Spleen (tissue), 11 donors: ENCODE measurements around the gene RAB30. TPM values are rescaled to one million over a fixed set of nuclear protein-coding genes. Genes with fewer than 3 reads are reported as not detected.

Experiments
- DNase-seq: peaks from one replicate; pipeline ENCODE4 v3.0.0-alpha.2; 2020
- H3K27ac ChIP-seq, 8 donors: fragments of 200-600 bp; sonication (generic) in 7 of 8; 1 replicate in 4 of 8; 2 replicates in 4 of 8; pipeline versions ENCODE4 v1.5.0 to v1.8.0; 2016 to 2021; ENCODE audit warnings: inconsistent platforms in 4 of 8, mild to moderate bottlenecking in 4 of 8, moderate library complexity in 1 of 8
- H3K27me3 ChIP-seq, 7 donors: fragments of 200-600 bp; sonication (generic) in 6 of 7; replicated peaks in 1 of 7; 1 replicate in 4 of 7; 2 replicates in 3 of 7; pipeline versions ENCODE4 v1.5.0 to v1.8.0; 2016 to 2021; ENCODE audit warnings: inconsistent platforms in 3 of 7, mild to moderate bottlenecking in 1 of 7
- H3K36me3 ChIP-seq, 6 donors: fragments of 200-600 bp; sonication (generic) in 5 of 6; 1 replicate in 4 of 6; 2 replicates in 2 of 6; pipeline versions ENCODE4 v1.5.0 to v1.8.0; 2016 to 2021; ENCODE audit warnings: inconsistent platforms in 2 of 6
- H3K4me1 ChIP-seq, 6 donors: fragments of 200-600 bp; sonication (generic) in 5 of 6; 1 replicate in 3 of 6; 2 replicates in 3 of 6; pipeline versions ENCODE4 v1.5.0 to v1.8.0; 2016 to 2021; ENCODE audit warnings: inconsistent platforms in 3 of 6
- H3K4me3 ChIP-seq, 8 donors: fragments of 200-600 bp; sonication (generic) in 7 of 8; 1 replicate in 4 of 8; 2 replicates in 4 of 8; pipeline versions ENCODE4 v1.5.0 to v1.8.0; 2016 to 2021; ENCODE audit warnings: inconsistent platforms in 4 of 8, mild to moderate bottlenecking in 4 of 8, moderate library complexity in 2 of 8
- H3K9me3 ChIP-seq, 8 donors: fragments of 200-600 bp; sonication (generic) in 7 of 8; 1 replicate in 4 of 8; 2 replicates in 4 of 8; pipeline versions ENCODE4 v1.5.0 to v1.8.0; 2016 to 2021; ENCODE audit warnings: inconsistent platforms in 4 of 8
- POLR2A ChIP-seq, 3 donors: fragments of 450-650 bp; IDR thresholded peaks; one replicate each; pipeline ENCODE4 v1.5.1; 2017; ENCODE audit warnings: antibody characterized with exemption in 3 of 3, mild to moderate bottlenecking in 1 of 3
- POLR2AphosphoS5 ChIP-seq, 3 donors: sonication (generic); formaldehyde crosslinking; IDR thresholded peaks; one replicate each; pipeline ENCODE4 v1.5.1; 2017; ENCODE audit warnings: antibody characterized with exemption in 3 of 3
- WGBS, 5 donors: extraction: QIAGEN DNeasy Blood & Tissue Kit in 3 of 5; methylation state at CpG; one replicate each; pipeline versions ENCODE4 v1.1.5 to v1.1.7; 2013 to 2018; 5-methylcytosine and 5-hydroxymethylcytosine counted together
- intact Hi-C: fragments of 100-400 bp; cut with DNase I; formaldehyde crosslinking; loops from one replicate; pipeline ENCODE4 v1.15.0; 2023; ENCODE audit warnings: low total_unique reads
- polyA plus RNA-seq, 3 donors: library from polyadenylated mRNA; stranded (reverse); fragments of 200-250 nt; gene quantifications; one replicate each; pipeline ENCODE4 v1.2.1, GENCODE V29; 2013
- total RNA-seq, 7 donors: library from RNA; depleted of rRNA in 3 of 7; stranded (reverse); fragments of >200 nt in 3 of 7; fragmentation: NEBNext Ultra II Directional in 4 of 7; extraction: Animal tissue kit (Norgen Biotek cat#: 25700) in 4 of 7; gene quantifications; one replicate each; pipeline versions ENCODE4 v1.1.0 to v1.2.1, GENCODE V29; 2016 to 2021
- TF ChIP-seq, protein P1 (sequence below), 11 experiments: fragments of 200-600 bp in 7 of 11; fragments of 450-650 bp in 4 of 11; sonication (generic) in 4 of 11; IDR thresholded peaks in 8 of 11; conservative IDR thresholded peaks in 3 of 11; 1 replicate in 7 of 11; 2 replicates in 4 of 11; pipeline versions ENCODE4 v1.4.0 to v1.8.0; 2016 to 2021; ENCODE audit warnings: antibody characterized with exemption in 11 of 11, inconsistent platforms in 4 of 11, mild to moderate bottlenecking in 1 of 11
- donor health status: healthy with polysubstance abuse.
- donor health status: DM: no; HTN: no; CAD: no; lungs with moderate emphysema.
- donor health status: DM: no; HTN: no; CAD: no.
- donor health status: Bipolar disorder and iron deficiency.
- donor health status: healthy.
- donor health status: DM: no; HTN: no; CAD: no.
- donor health status: DM: yes; HTN: yes; CAD: no.

Gene RAB30
- total and polyA plus RNA-seq, 10 donors = 3.8 to 42.8 (median 29.8) TPM

DNA sequence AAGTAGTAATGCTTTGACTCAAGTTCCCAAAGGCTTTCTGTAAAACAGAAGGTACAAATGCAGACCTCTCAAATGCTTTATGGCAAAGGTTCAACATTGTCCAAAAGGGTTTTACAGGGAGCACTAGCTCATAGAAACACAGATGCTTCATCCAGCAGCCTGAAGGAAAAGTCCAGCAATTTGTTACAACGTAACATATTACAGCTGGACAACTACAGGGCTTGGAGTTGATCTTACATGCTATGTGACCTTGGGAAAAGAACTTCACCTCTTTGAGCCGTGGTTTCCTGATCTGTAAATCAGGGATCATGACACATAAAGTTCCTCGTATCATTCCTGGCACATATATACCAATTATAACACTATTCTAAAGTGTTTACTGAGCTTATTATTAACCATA is 85.3 kb downstream of the RAB30 start:
- DNase-seq = no peak
- intact Hi-C loops = no loop called here
- peaks cover 0 to 64% (median 12%) of the 10 kb centered on the region in 6 donors for H3K36me3 ChIP-seq
- no peak overlapping the region for H3K27ac ChIP-seq
- H3K4me1 ChIP-seq = peaks cover 0 to 5% (median 0%) of the 10 kb centered on the region in 6 donors
- H3K9me3 ChIP-seq = no peaks in the 10 kb centered on the region
- WGBS, 5 donors = 59 to 70% (median 65%) methylated on average over 3 of the region's 3 CpGs
- TF ChIP-seq POLR2AphosphoS5 (IDR thresholded peaks at IDR 0.05) = no peak
- TF ChIP-seq, protein P1, sequence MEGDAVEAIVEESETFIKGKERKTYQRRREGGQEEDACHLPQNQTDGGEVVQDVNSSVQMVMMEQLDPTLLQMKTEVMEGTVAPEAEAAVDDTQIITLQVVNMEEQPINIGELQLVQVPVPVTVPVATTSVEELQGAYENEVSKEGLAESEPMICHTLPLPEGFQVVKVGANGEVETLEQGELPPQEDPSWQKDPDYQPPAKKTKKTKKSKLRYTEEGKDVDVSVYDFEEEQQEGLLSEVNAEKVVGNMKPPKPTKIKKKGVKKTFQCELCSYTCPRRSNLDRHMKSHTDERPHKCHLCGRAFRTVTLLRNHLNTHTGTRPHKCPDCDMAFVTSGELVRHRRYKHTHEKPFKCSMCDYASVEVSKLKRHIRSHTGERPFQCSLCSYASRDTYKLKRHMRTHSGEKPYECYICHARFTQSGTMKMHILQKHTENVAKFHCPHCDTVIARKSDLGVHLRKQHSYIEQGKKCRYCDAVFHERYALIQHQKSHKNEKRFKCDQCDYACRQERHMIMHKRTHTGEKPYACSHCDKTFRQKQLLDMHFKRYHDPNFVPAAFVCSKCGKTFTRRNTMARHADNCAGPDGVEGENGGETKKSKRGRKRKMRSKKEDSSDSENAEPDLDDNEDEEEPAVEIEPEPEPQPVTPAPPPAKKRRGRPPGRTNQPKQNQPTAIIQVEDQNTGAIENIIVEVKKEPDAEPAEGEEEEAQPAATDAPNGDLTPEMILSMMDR (IDR thresholded peaks at IDR 0.05 in 8 of 11, conservative IDR thresholded peaks at IDR 0.05 in 3 of 11) = no peak
- TF ChIP-seq POLR2A (IDR thresholded peaks at IDR 0.05) = no peak
- no peak overlapping the region for H3K4me3 ChIP-seq
- H3K27me3 ChIP-seq = no peaks in the 10 kb centered on the region

DNA sequence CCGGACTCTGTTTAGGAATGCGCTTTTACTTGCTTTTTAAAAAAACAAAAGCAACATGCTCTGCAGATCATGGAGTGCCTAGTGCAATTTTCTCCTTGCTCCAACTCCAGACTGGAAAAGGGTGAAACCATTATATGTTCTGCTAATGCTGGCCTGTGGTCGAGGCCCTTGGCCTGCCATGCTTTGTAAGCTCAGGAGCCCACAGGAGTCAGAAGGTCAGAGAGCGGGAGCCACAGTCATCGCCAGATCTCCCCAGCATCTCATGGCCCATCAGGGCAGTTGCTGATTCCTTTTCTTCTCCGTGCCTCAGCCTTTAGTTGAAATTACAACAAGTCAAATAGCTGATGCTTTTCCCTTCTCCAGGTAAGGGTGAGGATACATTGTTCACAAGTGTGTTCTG is 89.8 kb downstream of the RAB30 start:
- no peak for DNase-seq
- no peak overlapping the region for H3K27ac ChIP-seq
- WGBS, 5 donors = 89 to 96% (median 93%) methylated on average over 6 of the region's 6 CpGs
- TF ChIP-seq POLR2AphosphoS5 (IDR thresholded peaks at IDR 0.05) = no peak
- TF ChIP-seq, protein P1 (IDR thresholded peaks at IDR 0.05 in 8 of 11, conservative IDR thresholded peaks at IDR 0.05 in 3 of 11) = no peak
- no peak for TF ChIP-seq POLR2A (IDR thresholded peaks at IDR 0.05)
- no peak overlapping the region for H3K4me3 ChIP-seq
- H3K4me1 ChIP-seq = peaks cover 0 to 19% (median 0%) of the 10 kb centered on the region in 6 donors
- intact Hi-C loops = no loop called here
- peaks cover 0 to 61% (median 14%) of the 10 kb centered on the region in 6 donors for H3K36me3 ChIP-seq
- no peaks in the 10 kb centered on the region for H3K9me3 ChIP-seq
- no peaks in the 10 kb centered on the region for H3K27me3 ChIP-seq

DNA sequence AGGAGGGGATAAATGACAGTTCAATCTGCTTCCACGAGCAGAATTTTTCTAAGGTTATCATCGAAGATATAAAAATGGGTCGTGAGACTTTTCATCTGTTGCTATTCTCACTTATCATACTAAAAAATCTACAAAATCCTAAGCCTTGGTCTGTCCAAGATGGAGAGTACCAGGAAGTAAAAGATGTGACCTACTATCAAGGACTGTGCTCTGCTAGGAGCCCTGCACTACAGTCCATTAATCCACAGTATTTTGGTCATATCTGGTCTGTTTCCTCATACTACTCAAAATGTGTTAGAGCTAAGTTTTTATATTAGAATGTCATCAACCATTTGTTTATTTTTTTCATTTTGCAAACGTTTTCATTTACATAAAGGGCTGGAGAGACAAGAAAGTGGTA is 90.8 kb downstream of the RAB30 start:
- TF ChIP-seq POLR2A (IDR thresholded peaks at IDR 0.05) (no peak), POLR2AphosphoS5 (IDR thresholded peaks at IDR 0.05) (no peak)
- TF ChIP-seq, protein P1 (IDR thresholded peaks at IDR 0.05 in 8 of 11, conservative IDR thresholded peaks at IDR 0.05 in 3 of 11) = no peak

DNA sequence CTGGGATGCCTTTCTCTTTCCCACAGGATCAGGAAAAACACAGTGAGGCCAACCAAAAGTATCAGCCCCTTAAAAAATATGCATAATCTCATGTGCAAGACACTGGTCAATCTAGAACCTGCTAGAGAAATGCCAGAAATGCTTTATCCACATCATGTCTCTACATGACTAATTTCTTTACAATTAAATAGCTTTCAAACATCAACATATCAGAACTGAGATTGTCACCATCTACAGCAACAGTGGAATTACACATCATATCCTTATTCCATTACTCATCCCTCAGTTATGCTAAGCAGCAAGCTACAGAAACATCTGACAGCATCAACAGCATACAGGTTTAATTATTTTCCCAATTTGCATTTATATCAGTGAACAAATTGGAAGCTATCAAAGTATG is 91.4 kb downstream of the RAB30 start:
- TF ChIP-seq, protein P1 (IDR thresholded peaks at IDR 0.05 in 8 of 11, conservative IDR thresholded peaks at IDR 0.05 in 3 of 11) = no peak
- no peak for TF ChIP-seq POLR2AphosphoS5 (IDR thresholded peaks at IDR 0.05)
- TF ChIP-seq POLR2A (IDR thresholded peaks at IDR 0.05) = no peak
- no peak overlapping the region for H3K4me3 ChIP-seq
- no peaks in the 10 kb centered on the region for H3K9me3 ChIP-seq
- H3K4me1 ChIP-seq = peaks cover 0 to 24% (median 0%) of the 10 kb centered on the region in 6 donors
- H3K27ac ChIP-seq = no peak overlapping the region
- intact Hi-C loops = no loop called here
- peaks cover 0 to 45% (median 14%) of the 10 kb centered on the region in 6 donors for H3K36me3 ChIP-seq
- DNase-seq = no peak
- no peaks in the 10 kb centered on the region for H3K27me3 ChIP-seq

More for the DNA sequence above, 90.8 kb downstream of the RAB30 start:
- intact Hi-C loops = no loop called here
- Histone ChIP-seq H3K4me3 (no peak overlapping the region), H3K4me1 (peaks cover 0 to 24% (median 0%) of the 10 kb centered on the region in 6 donors), H3K9me3 (no peaks in the 10 kb centered on the region), H3K36me3 (peaks cover 0 to 52% (median 14%) of the 10 kb centered on the region in 6 donors), H3K27ac (no peak overlapping the region), H3K27me3 (no peaks in the 10 kb centered on the region)
- 82 to 91% (median 87%) methylated on average over 4 of the region's 4 CpGs for WGBS, 5 donors
- DNase-seq = no peak
